Measurements from ENCODE around the gene GDE1.

DNA sequence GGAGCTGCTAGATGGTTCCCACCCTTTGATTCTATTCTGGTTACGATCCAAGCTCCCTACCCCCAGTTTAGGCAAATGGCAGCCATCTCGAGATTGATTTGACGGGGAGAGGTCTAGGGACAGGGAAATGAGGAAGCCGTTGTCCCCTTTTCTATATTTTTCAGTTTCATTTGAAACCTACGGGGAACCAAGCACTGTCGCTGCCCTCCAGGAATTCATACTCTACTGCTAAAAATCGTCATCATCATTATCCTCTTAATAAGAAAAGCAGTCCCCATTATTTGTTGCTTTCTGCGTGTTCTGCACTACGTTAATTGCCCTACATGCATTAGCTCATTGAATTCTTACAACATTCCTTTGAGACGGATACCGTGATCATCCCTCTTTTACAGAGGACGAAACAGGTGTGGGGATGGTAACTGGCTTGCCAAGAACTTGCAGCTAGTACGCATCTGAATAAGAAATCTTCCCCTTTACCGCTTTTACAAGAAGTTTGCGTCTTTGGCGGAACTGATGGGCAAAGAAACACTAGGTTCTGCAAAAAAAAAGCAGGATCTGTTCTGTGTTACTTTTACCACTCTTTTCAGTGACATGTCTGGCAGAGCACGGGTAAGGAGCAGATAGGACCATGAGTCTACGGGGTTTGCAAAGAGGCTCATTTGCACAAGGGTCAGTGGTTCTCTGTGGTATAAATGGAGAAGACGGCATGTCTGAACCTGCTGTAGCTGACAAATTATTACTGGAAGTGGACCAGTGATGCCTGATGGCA is 2.9 kb upstream of the GDE1 start:
- TF ChIP-seq POLR2AphosphoS5 (IDR thresholded peaks at IDR 0.05; ENCODE audit: control insufficient read depth, insufficient read depth, low read depth, low read length) (no peak), ZFX (CRISPR knock-in tag; IDR thresholded peaks at IDR 0.05) (no peak)
